Measurements from ENCODE around the gene IFI44L. TPM values are rescaled to one million over a fixed set of nuclear protein-coding genes. Genes with fewer than 3 reads are reported as not detected.

The IFI44L gene
- total RNA-seq, 2 donors from 2014 or later = 21.0 to 25.2 TPM

DNA sequence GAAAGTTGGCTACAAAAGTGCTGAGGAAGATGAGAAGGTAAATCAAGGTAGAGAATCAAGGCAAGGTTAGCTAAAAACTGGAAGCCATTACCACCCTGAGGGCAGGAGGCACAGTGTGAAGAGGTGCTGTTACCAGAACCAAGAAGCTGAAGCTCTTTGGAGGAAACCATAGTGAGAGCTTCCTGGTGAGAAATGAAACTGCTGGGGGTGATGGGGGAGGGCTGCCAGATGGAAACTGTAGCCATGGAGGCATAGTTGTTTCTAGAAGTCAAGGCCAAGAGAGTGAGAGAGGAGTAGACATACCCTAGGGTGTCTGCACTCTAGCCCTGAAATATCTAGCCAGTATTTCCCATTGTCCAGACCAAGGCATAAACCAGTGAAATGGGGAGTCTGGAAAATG is 58.1 kb downstream of the IFI44L start:
- no peak overlapping the region for H3K4me3 Mint-ChIP-seq
- H3K27me3 Mint-ChIP-seq = peaks cover 21% of the 10 kb centered on the region
- no peak for ATAC-seq
- H3K4me1 Mint-ChIP-seq = peaks cover 8% of the 10 kb centered on the region
- no peak for DNase-seq
- no peaks in the 10 kb centered on the region for H3K9me3 ChIP-seq (ENCODE audit: control insufficient read depth, low read length, poor library complexity, severe bottlenecking)
- no peak overlapping the region for H3K27ac Mint-ChIP-seq
- no peaks in the 10 kb centered on the region for H3K36me3 Mint-ChIP-seq (ENCODE audit: low read depth)

DNA sequence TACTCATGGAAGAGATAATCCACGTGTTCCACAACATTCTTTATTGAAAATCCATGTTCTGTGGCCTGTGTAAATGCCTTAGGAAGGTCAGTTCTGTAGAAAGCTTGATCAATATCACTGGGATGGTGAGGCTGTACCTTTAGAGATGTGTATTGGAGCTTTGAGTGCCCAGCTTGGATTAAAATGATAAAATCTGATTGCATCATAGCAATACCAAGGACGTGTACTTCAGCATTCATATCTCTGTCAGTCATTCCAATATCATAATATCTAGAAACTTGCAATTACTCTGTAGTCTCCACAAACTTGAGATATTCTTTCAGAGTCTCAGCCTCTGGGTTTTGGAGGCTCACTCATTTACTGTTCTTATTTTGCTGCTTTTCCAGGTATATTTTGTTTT is 61.0 kb downstream of the IFI44L start:
- Mint-ChIP-seq H3K4me3 (no peak overlapping the region), H3K27me3 (peaks cover 40% of the 10 kb centered on the region), H3K36me3 (ENCODE audit: low read depth) (no peaks in the 10 kb centered on the region), H3K27ac (no peak overlapping the region), H3K4me1 (peaks cover 8% of the 10 kb centered on the region)
- H3K9me3 ChIP-seq (ENCODE audit: control insufficient read depth, low read length, poor library complexity, severe bottlenecking) = no peaks in the 10 kb centered on the region
- ATAC-seq (no peak), DNase-seq (no peak)

DNA sequence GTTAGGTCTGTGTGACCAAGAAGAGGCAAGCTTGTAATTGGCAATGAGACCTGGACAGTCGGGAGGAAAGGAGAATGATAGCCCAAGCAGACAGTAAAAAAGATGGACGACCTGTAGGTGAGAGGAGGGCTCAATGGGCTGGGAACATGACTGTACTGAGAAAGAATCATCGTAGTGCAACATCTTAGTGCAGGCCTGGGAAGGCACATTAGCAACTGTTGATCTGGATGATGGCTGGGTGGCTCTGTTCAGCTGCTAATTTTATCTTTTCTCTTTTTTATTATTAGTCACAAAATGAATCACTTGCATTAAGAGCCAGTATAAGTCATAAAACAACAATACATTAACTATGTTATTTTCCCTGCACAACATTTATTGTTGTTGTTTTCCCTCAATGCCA is 62.2 kb downstream of the IFI44L start:
- Mint-ChIP-seq H3K36me3 (ENCODE audit: low read depth) (no peaks in the 10 kb centered on the region), H3K4me3 (no peak overlapping the region), H3K27me3 (peaks cover 40% of the 10 kb centered on the region), H3K27ac (no peak overlapping the region), H3K4me1 (peaks cover 8% of the 10 kb centered on the region)
- DNase-seq (no peak), ATAC-seq (no peak)
- H3K9me3 ChIP-seq (ENCODE audit: control insufficient read depth, low read length, poor library complexity, severe bottlenecking) = no peaks in the 10 kb centered on the region

DNA sequence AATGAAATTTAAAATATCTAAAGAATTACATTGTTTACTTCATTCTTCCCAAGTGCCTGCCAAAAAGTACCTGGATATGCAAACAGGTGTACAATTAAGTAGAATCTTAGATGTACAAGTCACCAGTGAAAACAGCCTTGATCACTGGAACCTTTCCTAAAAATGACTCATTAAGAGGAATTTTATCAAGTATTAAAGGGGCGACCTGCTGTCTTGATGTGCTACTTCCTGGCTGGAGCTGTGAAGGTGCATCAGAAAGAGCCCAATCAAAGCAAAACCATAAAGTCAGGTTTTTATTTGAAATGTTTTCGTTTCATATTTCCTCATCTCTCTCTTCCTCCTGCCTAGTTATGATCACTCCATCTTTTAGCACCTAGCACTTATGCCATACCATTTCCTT is 62.8 kb downstream of the IFI44L start:
- peak overlapping the region; percentile 21 for H3K27ac Mint-ChIP-seq
- DNase-seq (no peak), ATAC-seq (no peak)
- H3K4me1 Mint-ChIP-seq = peaks cover 4% of the 10 kb centered on the region
- no peaks in the 10 kb centered on the region for H3K9me3 ChIP-seq (ENCODE audit: control insufficient read depth, low read length, poor library complexity, severe bottlenecking)
- H3K36me3 Mint-ChIP-seq (ENCODE audit: low read depth) = no peaks in the 10 kb centered on the region
- H3K27me3 Mint-ChIP-seq = peaks cover 35% of the 10 kb centered on the region
- H3K4me3 Mint-ChIP-seq = no peak overlapping the region

DNA sequence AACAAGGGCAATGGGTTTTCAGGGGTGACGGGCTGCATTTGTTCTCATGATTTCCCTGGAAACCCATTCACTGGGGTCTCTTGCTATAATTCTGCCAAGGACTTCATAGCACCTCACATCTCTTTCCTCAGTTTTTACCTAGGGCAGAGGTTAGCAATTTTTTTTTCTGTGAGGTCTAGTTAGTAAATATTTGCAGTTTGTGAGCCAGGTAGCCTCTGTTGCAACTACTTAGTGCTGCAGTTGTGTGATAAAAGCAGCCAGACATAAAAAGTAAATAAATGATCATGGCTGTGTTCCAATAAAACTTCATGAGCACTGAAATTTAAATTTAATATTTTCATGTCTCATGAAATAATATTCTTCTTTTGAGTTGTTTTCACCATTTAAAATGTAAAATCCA is 67.1 kb downstream of the IFI44L start:
- no peaks in the 10 kb centered on the region for H3K36me3 Mint-ChIP-seq (ENCODE audit: low read depth)
- no peaks in the 10 kb centered on the region for H3K9me3 ChIP-seq (ENCODE audit: control insufficient read depth, low read length, poor library complexity, severe bottlenecking)
- no peak for DNase-seq
- peaks cover 46% of the 10 kb centered on the region for H3K27me3 Mint-ChIP-seq
- no peak overlapping the region for H3K27ac Mint-ChIP-seq
- ATAC-seq = no peak
- H3K4me3 Mint-ChIP-seq = no peak overlapping the region
- H3K4me1 Mint-ChIP-seq = no peaks in the 10 kb centered on the region

DNA sequence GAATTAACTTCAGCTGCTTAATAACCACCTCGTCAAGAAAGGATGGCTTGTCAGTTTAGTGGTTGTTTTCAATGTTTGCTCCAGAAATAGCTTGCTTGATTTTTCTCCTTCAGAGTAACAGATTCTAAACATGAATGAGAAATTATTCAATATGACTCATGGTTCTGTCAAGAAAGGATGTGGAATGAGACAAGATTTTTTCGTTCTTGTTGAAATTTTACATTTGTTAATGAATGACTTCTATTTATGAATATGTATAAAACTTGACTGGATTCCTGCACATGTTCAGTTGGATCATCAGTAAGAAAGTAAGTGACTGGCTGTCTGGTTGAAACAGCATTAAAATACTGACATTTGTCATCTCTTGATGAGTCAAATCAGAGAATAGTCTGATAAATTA is 67.7 kb downstream of the IFI44L start:
- Mint-ChIP-seq H3K27me3 (peaks cover 46% of the 10 kb centered on the region), H3K4me3 (no peak overlapping the region), H3K36me3 (ENCODE audit: low read depth) (no peaks in the 10 kb centered on the region), H3K27ac (no peak overlapping the region), H3K4me1 (no peaks in the 10 kb centered on the region)
- no peaks in the 10 kb centered on the region for H3K9me3 ChIP-seq (ENCODE audit: control insufficient read depth, low read length, poor library complexity, severe bottlenecking)
- no peak for DNase-seq
- no peak for ATAC-seq

DNA sequence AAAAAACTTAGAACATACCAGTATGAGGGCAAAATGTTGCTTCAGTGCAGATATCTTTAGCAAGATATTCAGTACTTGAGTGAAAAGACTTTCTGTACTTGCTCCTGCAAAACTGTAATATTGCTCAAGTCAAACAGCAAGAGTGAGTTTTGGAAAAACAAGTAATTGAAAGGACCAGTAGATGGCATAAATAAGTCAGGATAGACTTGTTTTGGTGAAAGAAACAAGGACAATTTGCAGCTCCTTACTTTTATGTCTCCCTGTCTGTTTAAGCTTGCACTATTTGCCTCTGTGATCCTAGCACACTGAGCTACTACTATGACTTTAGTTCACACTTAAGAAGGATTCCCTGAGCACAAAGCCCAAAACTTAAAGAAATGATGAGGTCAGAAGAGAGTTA is 68.4 kb downstream of the IFI44L start:
- H3K36me3 Mint-ChIP-seq (ENCODE audit: low read depth) = no peaks in the 10 kb centered on the region
- ATAC-seq (no peak), DNase-seq (no peak)
- H3K27me3 Mint-ChIP-seq = peaks cover 40% of the 10 kb centered on the region
- no peak overlapping the region for H3K27ac Mint-ChIP-seq
- H3K4me3 Mint-ChIP-seq = no peak overlapping the region
- no peaks in the 10 kb centered on the region for H3K9me3 ChIP-seq (ENCODE audit: control insufficient read depth, low read length, poor library complexity, severe bottlenecking)
- no peaks in the 10 kb centered on the region for H3K4me1 Mint-ChIP-seq

DNA sequence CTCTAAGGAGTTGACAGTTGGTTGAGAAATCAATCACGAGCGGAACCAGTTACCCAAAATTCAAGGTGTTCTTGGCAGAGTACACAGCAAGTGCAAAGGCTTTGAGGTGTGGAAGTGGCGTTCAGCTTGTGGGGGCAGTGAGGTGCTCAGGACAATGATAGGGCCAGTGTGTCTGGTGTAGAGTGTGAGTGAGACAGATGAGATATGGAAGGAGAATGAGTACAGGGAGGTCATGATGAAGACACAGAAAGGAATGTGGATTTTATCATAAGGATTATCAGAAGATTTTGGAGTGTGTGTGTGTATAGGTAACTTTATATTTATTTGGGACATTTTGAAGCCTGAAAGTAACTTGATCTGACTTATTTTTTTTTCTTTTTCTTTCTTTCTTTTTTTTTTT is 70.3 kb downstream of the IFI44L start:
- no peaks in the 10 kb centered on the region for H3K36me3 Mint-ChIP-seq (ENCODE audit: low read depth)
- H3K4me3 Mint-ChIP-seq = no peak overlapping the region
- no peaks in the 10 kb centered on the region for H3K9me3 ChIP-seq (ENCODE audit: control insufficient read depth, low read length, poor library complexity, severe bottlenecking)
- ATAC-seq (no peak), DNase-seq (no peak)
- peaks cover 25% of the 10 kb centered on the region for H3K27me3 Mint-ChIP-seq
- no peaks in the 10 kb centered on the region for H3K4me1 Mint-ChIP-seq
- no peak overlapping the region for H3K27ac Mint-ChIP-seq

DNA sequence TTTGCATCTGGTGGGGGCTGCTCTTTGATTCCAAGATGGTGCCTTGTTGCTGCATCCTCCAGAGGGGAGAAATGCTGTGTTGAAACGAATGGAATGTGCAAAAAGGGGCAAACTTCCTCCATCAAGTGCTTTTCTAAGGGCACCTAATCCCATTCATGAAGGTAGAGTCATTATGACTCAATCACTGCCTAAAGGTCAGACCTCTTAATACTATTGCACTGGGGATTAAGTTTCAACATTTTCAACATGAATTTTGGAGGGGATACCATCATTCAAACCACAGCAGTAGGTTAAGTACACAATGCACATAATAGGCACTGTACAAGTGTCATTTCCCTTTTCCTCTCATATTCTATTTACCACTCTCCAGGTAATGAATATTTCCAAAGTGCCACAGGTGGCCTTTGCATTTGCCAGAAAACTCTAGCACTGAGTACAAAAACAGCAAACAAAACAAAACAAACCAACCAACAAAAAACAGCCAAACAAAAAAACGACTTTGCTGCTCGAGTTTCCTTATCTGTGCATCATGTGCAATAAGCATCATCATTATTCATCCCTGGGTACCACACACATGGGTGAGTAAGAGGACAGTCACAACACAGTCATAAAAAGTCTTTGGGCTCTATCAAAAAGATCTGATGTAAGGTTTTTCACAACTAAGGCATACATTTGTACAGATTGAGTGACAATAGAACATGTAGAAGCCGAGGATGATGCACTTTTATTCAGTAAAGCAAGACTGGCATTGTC is 71.9 kb downstream of the IFI44L start:
- Mint-ChIP-seq H3K4me1 (no peaks in the 10 kb centered on the region), H3K27ac (no peak overlapping the region), H3K4me3 (no peak overlapping the region), H3K27me3 (peaks cover 25% of the 10 kb centered on the region), H3K36me3 (ENCODE audit: low read depth) (no peaks in the 10 kb centered on the region)
- ATAC-seq = no peak
- DNase-seq = no peak
- no peaks in the 10 kb centered on the region for H3K9me3 ChIP-seq (ENCODE audit: control insufficient read depth, low read length, poor library complexity, severe bottlenecking)

Other genes with a start within 250 kb of the IFI44L start
- gene PTGFR, start 129.5 kb upstream of the IFI44L start, total RNA-seq = not detected
- 10 to 100 TPM; 72.5 to 89.4 TPM for gene IFI44, start 29.4 kb downstream of the IFI44L start, total RNA-seq

Measured in T-helper 17 cell (primary cell).